Measurements from ENCODE around the gene RASGRP4. TPM values are rescaled to one million over a fixed set of nuclear protein-coding genes. Genes with fewer than 3 reads are reported as not detected.
"Not testable (repeated sequence)": the region's sequence is repeated elsewhere in the genome, so short reads cannot be mapped to it uniquely, and the experiment has no call there.

RASGRP4 gene
- total RNA-seq, 1 experiment from 2014 or later: not detected

DNA sequence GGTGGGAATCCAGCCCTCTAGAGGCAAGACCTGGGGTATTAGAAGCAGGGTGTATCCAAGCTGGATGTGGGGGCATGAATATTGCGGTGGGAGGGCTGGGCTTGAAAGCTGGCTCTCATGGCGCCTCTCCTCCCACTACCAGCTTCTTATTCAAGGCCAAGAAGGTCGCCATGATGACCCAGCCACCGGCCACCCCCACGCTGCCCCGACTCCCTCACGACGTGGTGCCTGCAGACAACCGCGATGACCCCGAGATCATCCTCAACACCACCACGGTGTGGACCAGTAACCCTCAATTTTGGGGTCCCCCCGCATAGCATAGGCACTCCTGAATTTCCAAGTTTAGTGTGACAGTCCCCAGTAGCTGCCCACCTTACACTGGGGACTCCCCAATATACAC lies 49.2 kb upstream of the RASGRP4 start:
- no peak overlapping the region for H3K27ac ChIP-seq (ENCODE audit: low read length)

GRCh38 chr19:38473201-38473600 lies 47.2 kb upstream of the RASGRP4 start:
- in situ Hi-C loops (cut with HindIII; ENCODE audit: low pct_unique_long_range_greater_than_20kb, low sequenced_read_pairs): no loop called here

More for the DNA sequence above, 49.2 kb upstream of the RASGRP4 start:
- no peaks in the 10 kb centered on the region for H3K9me3 ChIP-seq (ENCODE audit: control insufficient read depth, insufficient read depth, low read depth, low read length)
- intact Hi-C loops (cut with micrococcal nuclease; ENCODE audit: unreplicated experiment) (no loop called here), in situ Hi-C loops (cut with HindIII; ENCODE audit: low pct_unique_long_range_greater_than_20kb, low sequenced_read_pairs) (no loop called here)
- ATAC-seq: no peak
- no peak overlapping the region for H3K4me3 ChIP-seq (ENCODE audit: low read depth in 2 of 2, low read length in 2 of 2)
- CTCF ChIA-PET: no interaction called here
- POLR2A ChIA-PET: no interaction called here
- no peaks in the 10 kb centered on the region for H3K27me3 ChIP-seq (ENCODE audit: control insufficient read depth, insufficient read depth, low read length)
- no peaks in the 10 kb centered on the region for H3K4me1 ChIP-seq (ENCODE audit: control insufficient read depth, insufficient read depth, low read length)
- no peak for DNase-seq (ENCODE audit: low read depth, low spot score)
- TF ChIP-seq, protein P1, sequence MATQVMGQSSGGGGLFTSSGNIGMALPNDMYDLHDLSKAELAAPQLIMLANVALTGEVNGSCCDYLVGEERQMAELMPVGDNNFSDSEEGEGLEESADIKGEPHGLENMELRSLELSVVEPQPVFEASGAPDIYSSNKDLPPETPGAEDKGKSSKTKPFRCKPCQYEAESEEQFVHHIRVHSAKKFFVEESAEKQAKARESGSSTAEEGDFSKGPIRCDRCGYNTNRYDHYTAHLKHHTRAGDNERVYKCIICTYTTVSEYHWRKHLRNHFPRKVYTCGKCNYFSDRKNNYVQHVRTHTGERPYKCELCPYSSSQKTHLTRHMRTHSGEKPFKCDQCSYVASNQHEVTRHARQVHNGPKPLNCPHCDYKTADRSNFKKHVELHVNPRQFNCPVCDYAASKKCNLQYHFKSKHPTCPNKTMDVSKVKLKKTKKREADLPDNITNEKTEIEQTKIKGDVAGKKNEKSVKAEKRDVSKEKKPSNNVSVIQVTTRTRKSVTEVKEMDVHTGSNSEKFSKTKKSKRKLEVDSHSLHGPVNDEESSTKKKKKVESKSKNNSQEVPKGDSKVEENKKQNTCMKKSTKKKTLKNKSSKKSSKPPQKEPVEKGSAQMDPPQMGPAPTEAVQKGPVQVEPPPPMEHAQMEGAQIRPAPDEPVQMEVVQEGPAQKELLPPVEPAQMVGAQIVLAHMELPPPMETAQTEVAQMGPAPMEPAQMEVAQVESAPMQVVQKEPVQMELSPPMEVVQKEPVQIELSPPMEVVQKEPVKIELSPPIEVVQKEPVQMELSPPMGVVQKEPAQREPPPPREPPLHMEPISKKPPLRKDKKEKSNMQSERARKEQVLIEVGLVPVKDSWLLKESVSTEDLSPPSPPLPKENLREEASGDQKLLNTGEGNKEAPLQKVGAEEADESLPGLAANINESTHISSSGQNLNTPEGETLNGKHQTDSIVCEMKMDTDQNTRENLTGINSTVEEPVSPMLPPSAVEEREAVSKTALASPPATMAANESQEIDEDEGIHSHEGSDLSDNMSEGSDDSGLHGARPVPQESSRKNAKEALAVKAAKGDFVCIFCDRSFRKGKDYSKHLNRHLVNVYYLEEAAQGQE (IDR thresholded peaks at IDR 0.05; ENCODE audit: insufficient read depth in 1 of 2, low read depth in 2 of 2, low read length in 1 of 2): no peak
- TF ChIP-seq, protein P2, sequence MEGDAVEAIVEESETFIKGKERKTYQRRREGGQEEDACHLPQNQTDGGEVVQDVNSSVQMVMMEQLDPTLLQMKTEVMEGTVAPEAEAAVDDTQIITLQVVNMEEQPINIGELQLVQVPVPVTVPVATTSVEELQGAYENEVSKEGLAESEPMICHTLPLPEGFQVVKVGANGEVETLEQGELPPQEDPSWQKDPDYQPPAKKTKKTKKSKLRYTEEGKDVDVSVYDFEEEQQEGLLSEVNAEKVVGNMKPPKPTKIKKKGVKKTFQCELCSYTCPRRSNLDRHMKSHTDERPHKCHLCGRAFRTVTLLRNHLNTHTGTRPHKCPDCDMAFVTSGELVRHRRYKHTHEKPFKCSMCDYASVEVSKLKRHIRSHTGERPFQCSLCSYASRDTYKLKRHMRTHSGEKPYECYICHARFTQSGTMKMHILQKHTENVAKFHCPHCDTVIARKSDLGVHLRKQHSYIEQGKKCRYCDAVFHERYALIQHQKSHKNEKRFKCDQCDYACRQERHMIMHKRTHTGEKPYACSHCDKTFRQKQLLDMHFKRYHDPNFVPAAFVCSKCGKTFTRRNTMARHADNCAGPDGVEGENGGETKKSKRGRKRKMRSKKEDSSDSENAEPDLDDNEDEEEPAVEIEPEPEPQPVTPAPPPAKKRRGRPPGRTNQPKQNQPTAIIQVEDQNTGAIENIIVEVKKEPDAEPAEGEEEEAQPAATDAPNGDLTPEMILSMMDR (IDR thresholded peaks at IDR 0.05): no peak
- TF ChIP-seq TCF7L2 (IDR thresholded peaks at IDR 0.05; ENCODE audit: low read depth, low read length): no peak
- TF ChIP-seq SIN3A (IDR thresholded peaks at IDR 0.05; ENCODE audit: borderline replicate concordance, insufficient read depth, low read depth, low read length): no peak
- TF ChIP-seq POLR2AphosphoS5 (IDR thresholded peaks at IDR 0.05; ENCODE audit: low read depth, low read length): no peak
- no peaks in the 10 kb centered on the region for H3K36me3 ChIP-seq (ENCODE audit: control insufficient read depth, insufficient read depth, low read length)
- no TSS peak for BruUV-seq (replicated peaks)

DNA sequence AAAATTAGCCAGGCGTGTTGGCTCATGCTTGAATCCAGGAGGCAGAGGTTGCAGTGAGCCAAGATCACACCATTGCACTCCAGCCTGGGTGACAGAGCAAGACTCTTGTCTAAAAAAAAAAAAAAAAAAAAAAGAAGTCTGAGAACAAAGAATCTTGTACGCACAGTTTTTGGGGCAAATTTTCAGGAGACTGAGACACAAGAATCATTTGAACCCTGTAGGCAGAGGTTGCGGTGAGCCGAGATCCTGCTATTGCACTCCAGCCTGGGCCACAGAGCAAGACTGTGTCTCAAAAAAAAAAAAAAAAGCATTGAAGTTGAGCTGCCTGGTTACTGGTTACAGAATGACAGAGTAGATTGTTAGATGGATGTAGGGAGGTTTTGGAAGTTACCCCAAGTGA lies 46.7 kb upstream of the RASGRP4 start:
- BruUV-seq (replicated peaks); H3K27ac ChIP-seq (ENCODE audit: low read length); POLR2A ChIA-PET; H3K36me3 ChIP-seq (ENCODE audit: control insufficient read depth, insufficient read depth, low read length); in situ Hi-C loops (cut with HindIII; ENCODE audit: low pct_unique_long_range_greater_than_20kb, low sequenced_read_pairs); H3K27me3 ChIP-seq (ENCODE audit: control insufficient read depth, insufficient read depth, low read length); CTCF ChIA-PET; ATAC-seq; H3K4me3 ChIP-seq (ENCODE audit: low read depth in 2 of 2, low read length in 2 of 2); DNase-seq (ENCODE audit: low read depth, low spot score); H3K4me1 ChIP-seq (ENCODE audit: control insufficient read depth, insufficient read depth, low read length); H3K9me3 ChIP-seq (ENCODE audit: control insufficient read depth, insufficient read depth, low read depth, low read length); intact Hi-C loops (cut with micrococcal nuclease; ENCODE audit: unreplicated experiment): not testable (repeated sequence)

More at GRCh38 chr19:38473201-38473600, 47.2 kb upstream of the RASGRP4 start:
- DNase-seq (ENCODE audit: low read depth, low spot score) (no peak), ATAC-seq (no peak)
- no peaks in the 10 kb centered on the region for H3K36me3 ChIP-seq (ENCODE audit: control insufficient read depth, insufficient read depth, low read length)
- ChIA-PET POLR2A (no interaction called here), CTCF (no interaction called here)
- H3K27ac ChIP-seq (ENCODE audit: low read length): no peak overlapping the region
- intact Hi-C loops (cut with micrococcal nuclease; ENCODE audit: unreplicated experiment): no loop called here
- H3K9me3 ChIP-seq (ENCODE audit: control insufficient read depth, insufficient read depth, low read depth, low read length): no peaks in the 10 kb centered on the region
- no peak overlapping the region for H3K4me3 ChIP-seq (ENCODE audit: low read depth in 2 of 2, low read length in 2 of 2)
- TF ChIP-seq POLR2AphosphoS5 (IDR thresholded peaks at IDR 0.05; ENCODE audit: low read depth, low read length) (no peak), SIN3A (IDR thresholded peaks at IDR 0.05; ENCODE audit: borderline replicate concordance, insufficient read depth, low read depth, low read length) (no peak), TCF7L2 (IDR thresholded peaks at IDR 0.05; ENCODE audit: low read depth, low read length) (no peak)
- TF ChIP-seq, protein P2 (IDR thresholded peaks at IDR 0.05): no peak
- TF ChIP-seq, protein P1 (IDR thresholded peaks at IDR 0.05; ENCODE audit: insufficient read depth in 1 of 2, low read depth in 2 of 2, low read length in 1 of 2): no peak
- H3K4me1 ChIP-seq (ENCODE audit: control insufficient read depth, insufficient read depth, low read length): no peaks in the 10 kb centered on the region
- H3K27me3 ChIP-seq (ENCODE audit: control insufficient read depth, insufficient read depth, low read length): no peaks in the 10 kb centered on the region
- BruUV-seq (replicated peaks): no TSS peak
